HEK293 (cell line): ENCODE results near the gene C3.

ENCODE experiments used
- PRDM10 ChIP-seq: fragments of 450-650 bp; formaldehyde crosslinking; IDR thresholded peaks from 2 replicates; pipeline ENCODE4 v1.5.1; 2016; ENCODE audit warnings: missing biosample characterization, missing genetic modification characterization
- SP3 ChIP-seq: fragments of 450-650 bp; formaldehyde crosslinking; IDR thresholded peaks from 2 replicates; pipeline ENCODE4 v1.5.1; 2016; ENCODE audit warnings: missing biosample characterization, missing genetic modification characterization
- ZBTB11 ChIP-seq: fragments of 450-650 bp; formaldehyde crosslinking; conservative IDR thresholded peaks from 2 replicates; pipeline ENCODE4 v1.5.1; 2016; ENCODE audit warnings: low read depth, missing biosample characterization, missing genetic modification characterization
- ZBTB8A ChIP-seq: fragments of 450-650 bp; formaldehyde crosslinking; IDR thresholded peaks from 2 replicates; pipeline ENCODE4 v1.5.1; 2016; ENCODE audit warnings: missing biosample characterization, missing genetic modification characterization
- ZNF169 ChIP-seq: fragments of 450-650 bp; formaldehyde crosslinking; IDR thresholded peaks from 2 replicates; pipeline ENCODE4 v1.5.1; 2016; ENCODE audit warnings: missing biosample characterization, missing genetic modification characterization
- ZNF175 ChIP-seq: fragments of 450-650 bp; formaldehyde crosslinking; IDR thresholded peaks from 2 replicates; pipeline ENCODE4 v1.5.1; 2016; ENCODE audit warnings: missing biosample characterization, missing genetic modification characterization
- ZNF223 ChIP-seq: fragments of 450-650 bp; formaldehyde crosslinking; IDR thresholded peaks from 2 replicates; pipeline ENCODE4 v1.5.1; 2016; ENCODE audit warnings: missing biosample characterization, missing genetic modification characterization
- ZNF274 ChIP-seq, 2 experiments: fragments of 200-500 bp in 1 of 2; fragments of 450-650 bp in 1 of 2; sonication (Bioruptor generic) in 1 of 2; formaldehyde crosslinking in 1 of 2; IDR thresholded peaks; 2 replicates each; pipeline versions ENCODE4 v1.5.1 to v1.6.1; 2014 to 2016; ENCODE audit warnings: borderline replicate concordance in 1 of 2, inconsistent platforms in 1 of 2, low read length in 1 of 2, missing biosample characterization in 1 of 2, missing genetic modification characterization in 1 of 2
- ZSCAN30 ChIP-seq: fragments of 450-650 bp; IDR thresholded peaks from 2 replicates; pipeline ENCODE4 v1.5.1; 2018; ENCODE audit warnings: missing biosample characterization, mild to moderate bottlenecking, missing genetic modification characterization, moderate library complexity
- ZSCAN4 ChIP-seq: fragments of 450-650 bp; formaldehyde crosslinking; IDR thresholded peaks from 2 replicates; pipeline ENCODE4 v1.5.1; 2017; ENCODE audit warnings: missing biosample characterization, missing genetic modification characterization
- TF ChIP-seq, protein P1 (sequence below): fragments of 450-650 bp; formaldehyde crosslinking; IDR thresholded peaks from 2 replicates; pipeline ENCODE4 v1.5.1; 2016; ENCODE audit warnings: missing biosample characterization, missing genetic modification characterization
- TF ChIP-seq, protein P2 (sequence below): fragments of 450-650 bp; formaldehyde crosslinking; IDR thresholded peaks from 2 replicates; pipeline ENCODE4 v1.5.1; 2016; ENCODE audit warnings: missing biosample characterization, missing genetic modification characterization
- TF ChIP-seq, protein P3 (sequence below): fragments of 450-650 bp; formaldehyde crosslinking; IDR thresholded peaks from 2 replicates; pipeline ENCODE4 v1.5.1; 2016; ENCODE audit warnings: missing biosample characterization, missing genetic modification characterization
- TF ChIP-seq, protein P4 (sequence below): fragments of 450-650 bp; formaldehyde crosslinking; IDR thresholded peaks from 2 replicates; pipeline ENCODE4 v1.5.1; 2016; ENCODE audit warnings: missing biosample characterization, missing genetic modification characterization, borderline replicate concordance

GRCh38 chr19:6710273-6711077, 10.0 kb downstream of the C3 start:
- TF ChIP-seq SP3 (tag by site-specific recombination) (no peak), ZBTB11 (tag by site-specific recombination) (no peak), ZNF175 (tag by site-specific recombination) (no peak), ZSCAN4 (tag by site-specific recombination) (no peak), ZNF169 (peak; percentile 100), ZNF274 (IDR thresholded peaks at IDR 0.05; ENCODE audit: low read length) (no peak), ZNF274 (tag by site-specific recombination; IDR thresholded peaks at IDR 0.05; ENCODE audit: borderline replicate concordance) (no peak), ZBTB8A (tag by site-specific recombination) (no peak), PRDM10 (tag by site-specific recombination) (no peak), ZSCAN30 (tag by site-specific recombination) (no peak), ZNF223 (tag by site-specific recombination) (no peak; the same call in 1 of the 2 replicates)
- TF ChIP-seq, protein P1, sequence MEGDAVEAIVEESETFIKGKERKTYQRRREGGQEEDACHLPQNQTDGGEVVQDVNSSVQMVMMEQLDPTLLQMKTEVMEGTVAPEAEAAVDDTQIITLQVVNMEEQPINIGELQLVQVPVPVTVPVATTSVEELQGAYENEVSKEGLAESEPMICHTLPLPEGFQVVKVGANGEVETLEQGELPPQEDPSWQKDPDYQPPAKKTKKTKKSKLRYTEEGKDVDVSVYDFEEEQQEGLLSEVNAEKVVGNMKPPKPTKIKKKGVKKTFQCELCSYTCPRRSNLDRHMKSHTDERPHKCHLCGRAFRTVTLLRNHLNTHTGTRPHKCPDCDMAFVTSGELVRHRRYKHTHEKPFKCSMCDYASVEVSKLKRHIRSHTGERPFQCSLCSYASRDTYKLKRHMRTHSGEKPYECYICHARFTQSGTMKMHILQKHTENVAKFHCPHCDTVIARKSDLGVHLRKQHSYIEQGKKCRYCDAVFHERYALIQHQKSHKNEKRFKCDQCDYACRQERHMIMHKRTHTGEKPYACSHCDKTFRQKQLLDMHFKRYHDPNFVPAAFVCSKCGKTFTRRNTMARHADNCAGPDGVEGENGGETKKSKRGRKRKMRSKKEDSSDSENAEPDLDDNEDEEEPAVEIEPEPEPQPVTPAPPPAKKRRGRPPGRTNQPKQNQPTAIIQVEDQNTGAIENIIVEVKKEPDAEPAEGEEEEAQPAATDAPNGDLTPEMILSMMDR (tag by site-specific recombination): peak; percentile 68
- TF ChIP-seq, protein P2, sequence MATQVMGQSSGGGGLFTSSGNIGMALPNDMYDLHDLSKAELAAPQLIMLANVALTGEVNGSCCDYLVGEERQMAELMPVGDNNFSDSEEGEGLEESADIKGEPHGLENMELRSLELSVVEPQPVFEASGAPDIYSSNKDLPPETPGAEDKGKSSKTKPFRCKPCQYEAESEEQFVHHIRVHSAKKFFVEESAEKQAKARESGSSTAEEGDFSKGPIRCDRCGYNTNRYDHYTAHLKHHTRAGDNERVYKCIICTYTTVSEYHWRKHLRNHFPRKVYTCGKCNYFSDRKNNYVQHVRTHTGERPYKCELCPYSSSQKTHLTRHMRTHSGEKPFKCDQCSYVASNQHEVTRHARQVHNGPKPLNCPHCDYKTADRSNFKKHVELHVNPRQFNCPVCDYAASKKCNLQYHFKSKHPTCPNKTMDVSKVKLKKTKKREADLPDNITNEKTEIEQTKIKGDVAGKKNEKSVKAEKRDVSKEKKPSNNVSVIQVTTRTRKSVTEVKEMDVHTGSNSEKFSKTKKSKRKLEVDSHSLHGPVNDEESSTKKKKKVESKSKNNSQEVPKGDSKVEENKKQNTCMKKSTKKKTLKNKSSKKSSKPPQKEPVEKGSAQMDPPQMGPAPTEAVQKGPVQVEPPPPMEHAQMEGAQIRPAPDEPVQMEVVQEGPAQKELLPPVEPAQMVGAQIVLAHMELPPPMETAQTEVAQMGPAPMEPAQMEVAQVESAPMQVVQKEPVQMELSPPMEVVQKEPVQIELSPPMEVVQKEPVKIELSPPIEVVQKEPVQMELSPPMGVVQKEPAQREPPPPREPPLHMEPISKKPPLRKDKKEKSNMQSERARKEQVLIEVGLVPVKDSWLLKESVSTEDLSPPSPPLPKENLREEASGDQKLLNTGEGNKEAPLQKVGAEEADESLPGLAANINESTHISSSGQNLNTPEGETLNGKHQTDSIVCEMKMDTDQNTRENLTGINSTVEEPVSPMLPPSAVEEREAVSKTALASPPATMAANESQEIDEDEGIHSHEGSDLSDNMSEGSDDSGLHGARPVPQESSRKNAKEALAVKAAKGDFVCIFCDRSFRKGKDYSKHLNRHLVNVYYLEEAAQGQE (tag by site-specific recombination): no peak
- TF ChIP-seq, protein P3, sequence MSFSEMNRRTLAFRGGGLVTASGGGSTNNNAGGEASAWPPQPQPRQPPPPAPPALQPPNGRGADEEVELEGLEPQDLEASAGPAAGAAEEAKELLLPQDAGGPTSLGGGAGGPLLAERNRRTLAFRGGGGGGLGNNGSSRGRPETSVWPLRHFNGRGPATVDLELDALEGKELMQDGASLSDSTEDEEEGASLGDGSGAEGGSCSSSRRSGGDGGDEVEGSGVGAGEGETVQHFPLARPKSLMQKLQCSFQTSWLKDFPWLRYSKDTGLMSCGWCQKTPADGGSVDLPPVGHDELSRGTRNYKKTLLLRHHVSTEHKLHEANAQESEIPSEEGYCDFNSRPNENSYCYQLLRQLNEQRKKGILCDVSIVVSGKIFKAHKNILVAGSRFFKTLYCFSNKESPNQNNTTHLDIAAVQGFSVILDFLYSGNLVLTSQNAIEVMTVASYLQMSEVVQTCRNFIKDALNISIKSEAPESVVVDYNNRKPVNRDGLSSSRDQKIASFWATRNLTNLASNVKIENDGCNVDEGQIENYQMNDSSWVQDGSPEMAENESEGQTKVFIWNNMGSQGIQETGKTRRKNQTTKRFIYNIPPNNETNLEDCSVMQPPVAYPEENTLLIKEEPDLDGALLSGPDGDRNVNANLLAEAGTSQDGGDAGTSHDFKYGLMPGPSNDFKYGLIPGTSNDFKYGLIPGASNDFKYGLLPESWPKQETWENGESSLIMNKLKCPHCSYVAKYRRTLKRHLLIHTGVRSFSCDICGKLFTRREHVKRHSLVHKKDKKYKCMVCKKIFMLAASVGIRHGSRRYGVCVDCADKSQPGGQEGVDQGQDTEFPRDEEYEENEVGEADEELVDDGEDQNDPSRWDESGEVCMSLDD (tag by site-specific recombination): no peak
- TF ChIP-seq, protein P4, sequence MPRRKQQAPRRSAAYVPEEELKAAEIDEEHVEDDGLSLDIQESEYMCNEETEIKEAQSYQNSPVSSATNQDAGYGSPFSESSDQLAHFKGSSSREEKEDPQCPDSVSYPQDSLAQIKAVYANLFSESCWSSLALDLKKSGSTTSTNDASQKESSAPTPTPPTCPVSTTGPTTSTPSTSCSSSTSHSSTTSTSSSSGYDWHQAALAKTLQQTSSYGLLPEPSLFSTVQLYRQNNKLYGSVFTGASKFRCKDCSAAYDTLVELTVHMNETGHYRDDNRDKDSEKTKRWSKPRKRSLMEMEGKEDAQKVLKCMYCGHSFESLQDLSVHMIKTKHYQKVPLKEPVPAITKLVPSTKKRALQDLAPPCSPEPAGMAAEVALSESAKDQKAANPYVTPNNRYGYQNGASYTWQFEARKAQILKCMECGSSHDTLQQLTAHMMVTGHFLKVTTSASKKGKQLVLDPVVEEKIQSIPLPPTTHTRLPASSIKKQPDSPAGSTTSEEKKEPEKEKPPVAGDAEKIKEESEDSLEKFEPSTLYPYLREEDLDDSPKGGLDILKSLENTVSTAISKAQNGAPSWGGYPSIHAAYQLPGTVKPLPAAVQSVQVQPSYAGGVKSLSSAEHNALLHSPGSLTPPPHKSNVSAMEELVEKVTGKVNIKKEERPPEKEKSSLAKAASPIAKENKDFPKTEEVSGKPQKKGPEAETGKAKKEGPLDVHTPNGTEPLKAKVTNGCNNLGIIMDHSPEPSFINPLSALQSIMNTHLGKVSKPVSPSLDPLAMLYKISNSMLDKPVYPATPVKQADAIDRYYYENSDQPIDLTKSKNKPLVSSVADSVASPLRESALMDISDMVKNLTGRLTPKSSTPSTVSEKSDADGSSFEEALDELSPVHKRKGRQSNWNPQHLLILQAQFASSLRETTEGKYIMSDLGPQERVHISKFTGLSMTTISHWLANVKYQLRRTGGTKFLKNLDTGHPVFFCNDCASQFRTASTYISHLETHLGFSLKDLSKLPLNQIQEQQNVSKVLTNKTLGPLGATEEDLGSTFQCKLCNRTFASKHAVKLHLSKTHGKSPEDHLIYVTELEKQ (tag by site-specific recombination): no peak
